Esophagus squamous epithelium (tissue), 4 donors: ENCODE results near the gene HEYL.

Experiments
- CTCF ChIP-seq, 6 experiments: fragments of 450-650 bp in 4 of 6; fragments of 200-600 bp in 2 of 6; sonication (generic) in 2 of 6; IDR thresholded peaks; one replicate each; pipeline ENCODE4 v1.5.1; 2016 to 2019; ENCODE audit warnings: antibody characterized with exemption in 6 of 6, mild to moderate bottlenecking in 4 of 6, moderate library complexity in 4 of 6
- POLR2A ChIP-seq, 4 donors: fragments of 450-650 bp; IDR thresholded peaks; one replicate each; pipeline ENCODE4 v1.6.1; 2017; ENCODE audit warnings: antibody characterized with exemption in 4 of 4, mild to moderate bottlenecking in 4 of 4, moderate library complexity in 3 of 4

GRCh38 chr1:39650431-39650830 lies 11.0 kb upstream of the HEYL start:
- TF ChIP-seq CTCF (IDR thresholded peaks at IDR 0.05) (no peak), POLR2A (IDR thresholded peaks at IDR 0.05) (no peak)
